ENCODE data around the gene C12orf60. TPM values are rescaled to one million over a fixed set of nuclear protein-coding genes. Genes with fewer than 3 reads are reported as not detected.

Gene C12orf60
- total RNA-seq, 3 donors from 2014 or later, result 0.44 to 0.96 (median 0.46) TPM

DNA sequence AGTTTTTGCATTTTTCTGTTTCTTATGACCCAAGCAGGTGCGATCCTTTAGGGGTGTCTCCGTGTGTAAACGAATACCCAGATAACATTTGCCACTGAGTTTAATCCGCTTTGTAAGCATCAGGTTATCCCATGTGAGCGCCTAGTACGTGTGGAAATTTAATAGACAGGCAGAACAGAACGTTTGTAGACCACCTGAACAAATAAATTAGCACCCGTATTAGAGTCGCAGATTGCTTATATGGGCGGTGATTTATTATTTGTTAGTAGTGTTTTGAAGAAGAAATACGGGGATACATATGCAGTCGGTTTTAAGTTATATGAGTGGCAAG is 325 bp downstream of the C12orf60 start:
- ATAC-seq, result peak; percentile 16
- no peaks in the 10 kb centered on the region for H3K36me3 ChIP-seq (ENCODE audit: low read depth)
- peak overlapping the region; percentile 78 for H3K4me3 ChIP-seq
- intact Hi-C loops (cut with DNase I, micrococcal nuclease), result no loop called here
- H3K9me3 ChIP-seq, result no peaks in the 10 kb centered on the region
- H3K4me1 ChIP-seq (ENCODE audit: low read depth), result peaks cover 14% of the 10 kb centered on the region
- TF ChIP-seq, protein P1, sequence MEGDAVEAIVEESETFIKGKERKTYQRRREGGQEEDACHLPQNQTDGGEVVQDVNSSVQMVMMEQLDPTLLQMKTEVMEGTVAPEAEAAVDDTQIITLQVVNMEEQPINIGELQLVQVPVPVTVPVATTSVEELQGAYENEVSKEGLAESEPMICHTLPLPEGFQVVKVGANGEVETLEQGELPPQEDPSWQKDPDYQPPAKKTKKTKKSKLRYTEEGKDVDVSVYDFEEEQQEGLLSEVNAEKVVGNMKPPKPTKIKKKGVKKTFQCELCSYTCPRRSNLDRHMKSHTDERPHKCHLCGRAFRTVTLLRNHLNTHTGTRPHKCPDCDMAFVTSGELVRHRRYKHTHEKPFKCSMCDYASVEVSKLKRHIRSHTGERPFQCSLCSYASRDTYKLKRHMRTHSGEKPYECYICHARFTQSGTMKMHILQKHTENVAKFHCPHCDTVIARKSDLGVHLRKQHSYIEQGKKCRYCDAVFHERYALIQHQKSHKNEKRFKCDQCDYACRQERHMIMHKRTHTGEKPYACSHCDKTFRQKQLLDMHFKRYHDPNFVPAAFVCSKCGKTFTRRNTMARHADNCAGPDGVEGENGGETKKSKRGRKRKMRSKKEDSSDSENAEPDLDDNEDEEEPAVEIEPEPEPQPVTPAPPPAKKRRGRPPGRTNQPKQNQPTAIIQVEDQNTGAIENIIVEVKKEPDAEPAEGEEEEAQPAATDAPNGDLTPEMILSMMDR (IDR thresholded peaks at IDR 0.05), result no peak
- no peak for DNase-seq

DNA sequence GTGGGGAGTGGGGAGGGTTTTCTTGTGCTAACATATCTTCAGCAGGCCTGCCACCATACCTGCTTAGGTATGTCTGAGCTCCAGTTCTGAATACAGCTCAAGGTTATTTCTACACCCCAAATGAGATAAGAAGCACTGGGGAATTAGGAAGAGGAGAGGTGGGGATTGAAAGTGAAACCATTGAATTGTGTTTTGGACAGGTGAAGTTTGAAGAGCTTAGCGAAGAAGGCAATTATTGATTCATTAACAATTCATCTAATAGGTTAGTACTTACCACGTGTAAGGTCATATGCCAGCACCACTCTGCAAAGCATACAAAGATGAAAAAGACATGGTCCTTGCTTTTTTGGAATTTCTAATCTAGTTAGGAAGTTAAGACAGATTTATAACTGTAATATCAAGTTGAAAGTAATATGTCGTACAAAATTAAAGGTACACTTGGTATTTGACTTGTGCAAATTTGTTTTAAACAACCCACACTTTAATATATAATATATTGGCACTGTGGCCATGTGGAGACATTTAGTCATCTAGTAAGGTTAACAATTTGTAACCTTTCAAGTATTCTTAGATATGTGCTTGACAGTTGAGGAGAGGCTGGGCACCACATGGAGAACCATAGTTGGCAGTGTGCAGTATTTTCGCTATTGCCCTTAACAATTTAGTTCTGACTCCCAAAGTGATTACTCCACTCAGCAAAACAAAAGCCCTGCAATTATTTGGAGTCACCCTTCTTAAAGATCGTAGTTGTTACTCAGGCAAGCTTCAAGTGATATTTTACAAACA is 6.9 kb downstream of the C12orf60 start:
- Histone ChIP-seq H3K9me3 (no peaks in the 10 kb centered on the region), H3K4me1 (ENCODE audit: low read depth) (no peaks in the 10 kb centered on the region), H3K36me3 (ENCODE audit: low read depth) (no peaks in the 10 kb centered on the region), H3K4me3 (no peak overlapping the region)
- intact Hi-C loops (cut with DNase I, micrococcal nuclease), result no loop called here
- DNase-seq (no peak), ATAC-seq (no peak)
- TF ChIP-seq, protein P1 (IDR thresholded peaks at IDR 0.05), result no peak

DNA sequence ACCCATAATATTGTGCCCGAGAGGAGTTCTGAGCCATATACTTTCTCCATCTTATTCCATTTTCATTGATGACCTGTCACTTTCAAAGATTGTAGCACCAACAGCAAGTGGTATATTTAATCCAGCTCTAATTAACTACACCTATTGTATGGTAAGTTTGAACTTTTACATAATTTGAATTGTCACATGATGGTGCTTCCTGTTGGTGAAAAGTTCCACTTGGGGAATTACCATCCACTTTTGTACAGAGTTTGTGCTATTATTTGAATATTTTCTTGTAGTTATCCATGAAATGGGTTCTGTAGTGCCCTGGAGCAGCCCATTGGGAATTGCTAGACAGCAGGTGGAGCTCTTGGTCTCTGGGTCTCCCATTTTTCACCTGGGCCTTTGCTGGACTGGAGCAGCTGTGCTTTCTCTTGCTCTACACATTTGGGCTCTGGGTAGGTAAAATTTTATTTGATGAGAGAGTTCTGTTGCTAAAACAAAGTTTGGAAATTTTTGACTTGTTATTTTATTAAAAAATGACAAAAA is 7.5 kb downstream of the C12orf60 start:
- TF ChIP-seq, protein P1 (IDR thresholded peaks at IDR 0.05), result no peak
- no peaks in the 10 kb centered on the region for H3K9me3 ChIP-seq
- intact Hi-C loops (cut with DNase I, micrococcal nuclease), result no loop called here
- ATAC-seq (peak; percentile 51), DNase-seq (peak in 1 of 3 donors; percentile 60)
- no peaks in the 10 kb centered on the region for H3K4me1 ChIP-seq (ENCODE audit: low read depth)
- no peak overlapping the region for H3K4me3 ChIP-seq
- H3K36me3 ChIP-seq (ENCODE audit: low read depth), result no peaks in the 10 kb centered on the region

DNA sequence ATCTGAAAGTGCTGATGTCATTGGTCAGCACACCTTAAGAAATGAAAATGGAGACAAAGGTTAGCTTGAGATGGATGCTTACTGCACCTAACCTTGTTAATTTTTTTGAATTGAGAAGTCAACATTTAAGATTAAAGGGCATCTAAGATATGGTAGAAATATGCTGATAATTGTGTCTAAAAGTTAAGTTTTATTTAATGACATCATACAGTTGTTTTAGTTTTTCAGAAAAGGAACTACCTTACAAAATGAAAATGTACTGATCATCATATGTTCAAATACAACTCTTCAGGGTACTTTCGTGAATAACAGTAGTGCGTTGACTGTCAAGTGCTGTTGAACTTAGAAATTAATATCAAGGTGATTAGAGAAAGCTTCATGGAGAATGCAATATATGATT is 8.0 kb downstream of the C12orf60 start:
- Histone ChIP-seq H3K9me3 (no peaks in the 10 kb centered on the region), H3K4me3 (no peak overlapping the region), H3K36me3 (ENCODE audit: low read depth) (no peaks in the 10 kb centered on the region), H3K4me1 (ENCODE audit: low read depth) (no peaks in the 10 kb centered on the region)
- DNase-seq (no peak), ATAC-seq (no peak)
- TF ChIP-seq, protein P1 (IDR thresholded peaks at IDR 0.05), result no peak
- intact Hi-C loops (cut with DNase I, micrococcal nuclease), result no loop called here

DNA sequence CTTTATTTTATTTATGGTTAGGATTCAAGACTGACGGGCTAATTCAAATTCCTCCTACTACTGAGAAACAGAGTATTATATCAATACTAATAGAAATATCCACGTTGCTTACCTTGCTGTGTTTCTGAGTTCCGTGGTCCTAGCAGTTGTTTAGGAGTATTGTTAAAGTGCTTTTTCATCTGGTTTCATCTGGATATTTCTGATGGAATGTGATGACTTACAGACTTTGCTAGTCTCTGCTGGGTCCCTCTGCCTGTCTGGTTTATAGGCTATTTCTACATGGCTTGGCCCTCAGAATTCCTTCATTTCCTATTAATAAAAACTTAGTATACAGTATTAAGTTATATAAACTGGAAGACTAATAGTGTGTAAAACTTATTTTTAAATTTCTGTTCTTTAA is 10.5 kb downstream of the C12orf60 start, which contains the start of gene SMCO3:
Gene SMCO3 (minus strand): TSS at position 169 of the 400 bp plus-strand sequence. CDS start 7,502 bp downstream, outside the sequence.
- intact Hi-C loops (cut with DNase I, micrococcal nuclease), result no loop called here
- H3K36me3 ChIP-seq (ENCODE audit: low read depth), result no peaks in the 10 kb centered on the region
- no peaks in the 10 kb centered on the region for H3K9me3 ChIP-seq
- no peak for DNase-seq
- TF ChIP-seq, protein P1 (IDR thresholded peaks at IDR 0.05), result no peak
- ATAC-seq, result no peak
- H3K4me1 ChIP-seq (ENCODE audit: low read depth), result no peaks in the 10 kb centered on the region
- H3K4me3 ChIP-seq, result no peak within 1 kb of the TSS
